GM12872 (cell line): Measurements from ENCODE around the gene COG3.

Source experiments
- CTCF ChIP-seq: IDR thresholded peaks from 3 replicates; pipeline ENCODE4 v1.5.1; 2011; ENCODE audit warnings: low read depth, mild to moderate bottlenecking, low read length, moderate library complexity; ENCODE audit not compliant: insufficient read depth

The COG3 gene

GRCh38 chr13:45527699-45528462 lies 63.1 kb downstream of the COG3 start:
- TF ChIP-seq CTCF, result no peak

- TF ChIP-seq CTCF, result no peak
Measured at GRCh38 chr13:45529758-45530157, 65.0 kb downstream of the COG3 start.

- TF ChIP-seq CTCF, result no peak
Measured at GRCh38 chr13:45534604-45535003, 69.9 kb downstream of the COG3 start.

GRCh38 chr13:45536224-45536623 lies 71.5 kb downstream of the COG3 start:
- TF ChIP-seq CTCF, result no peak

- no peak for TF ChIP-seq CTCF
Measured at GRCh38 chr13:45537516-45537915, 72.8 kb downstream of the COG3 start.

- no peak for TF ChIP-seq CTCF
Measured at GRCh38 chr13:45538382-45538781, 73.6 kb downstream of the COG3 start.

GRCh38 chr13:45540195-45540594 lies 75.5 kb downstream of the COG3 start:
- TF ChIP-seq CTCF, result no peak
